Smooth muscle cell (in vitro differentiated cells): ENCODE data around the gene TMBIM6. TPM values are rescaled to one million over a fixed set of nuclear protein-coding genes. Genes with fewer than 3 reads are reported as not detected.
"Not testable (repeated sequence)": the region's sequence is repeated elsewhere in the genome, so short reads cannot be mapped to it uniquely, and the experiment has no call there.

ENCODE experiments used
- DNase-seq: peaks from one replicate; lab custom pipeline; 2025; ENCODE audit not compliant: unreplicated experiment; lab: John Stamatoyannopoulos, UW
- H2AFZ ChIP-seq: fragments of 200-600 bp; sonication (generic); 2 replicates; pipeline ENCODE4 v1.6.0; 2016; ENCODE audit warnings: antibody characterized with exemption, low read depth, mild to moderate bottlenecking
- H3F3A ChIP-seq: fragments of 200-600 bp; sonication (generic); 2 replicates; pipeline ENCODE4 v1.6.0; 2017; ENCODE audit warnings: antibody characterized with exemption, low read depth
- H3K27ac ChIP-seq: fragments of 200-600 bp; sonication (generic); 2 replicates; pipeline ENCODE4 v1.5.1; 2016; ENCODE audit warnings: low read depth, mild to moderate bottlenecking
- H3K27me3 ChIP-seq: fragments of 200-600 bp; sonication (generic); 2 replicates; pipeline ENCODE4 v1.6.1; 2016; ENCODE audit warnings: low read depth, mild to moderate bottlenecking
- H3K36me3 ChIP-seq: fragments of 200-600 bp; sonication (generic); 2 replicates; pipeline ENCODE4 v1.5.1; 2016; ENCODE audit warnings: low read depth
- H3K4me1 ChIP-seq: fragments of 200-600 bp; sonication (generic); 2 replicates; pipeline ENCODE4 v1.5.1; 2016; ENCODE audit warnings: low read depth
- H3K4me2 ChIP-seq: fragments of 200-600 bp; sonication (generic); 2 replicates; pipeline ENCODE4 v1.6.0; 2016; ENCODE audit warnings: mild to moderate bottlenecking
- H3K4me3 ChIP-seq: fragments of 200-600 bp; sonication (generic); 2 replicates; pipeline ENCODE4 v1.5.1; 2016; ENCODE audit warnings: mild to moderate bottlenecking
- H3K79me2 ChIP-seq: fragments of 200-600 bp; sonication (generic); 2 replicates; pipeline ENCODE4 v1.6.0; 2016; ENCODE audit warnings: low read depth, mild to moderate bottlenecking
- H3K9ac ChIP-seq: fragments of 200-600 bp; sonication (generic); 2 replicates; pipeline ENCODE4 v1.6.0; 2016; ENCODE audit warnings: low read depth
- H3K9me3 ChIP-seq: fragments of 200-600 bp; sonication (generic); replicated peaks from 2 replicates; pipeline ENCODE4 v1.5.1; 2016; ENCODE audit warnings: low read depth
- H4K20me1 ChIP-seq: fragments of 200-600 bp; sonication (generic); 2 replicates; pipeline ENCODE4 v1.6.0; 2016; ENCODE audit warnings: low read depth
- WGBS: methylation state at CpG from one replicate; pipeline ENCODE4 v1.1.7; 2016; ENCODE audit warnings: low lambda C conversion rate; 5-methylcytosine and 5-hydroxymethylcytosine counted together
- polyA plus RNA-seq: library from polyadenylated mRNA; unstranded; fragments of >200 nt; fragmentation: Nextera tagmentation; extraction: Ambion mirVana; gene quantifications from 2 replicates; pipeline ENCODE4 v1.2.1, GENCODE V29; 2016
- total RNA-seq: library from RNA; depleted of rRNA; stranded (reverse); fragments of >200 nt; gene quantifications from 2 replicates; pipeline ENCODE4 v1.2.3, GENCODE V29; 2014
- TF ChIP-seq, protein P1 (sequence below): fragments of 200-600 bp; sonication (generic); IDR thresholded peaks from 2 replicates; pipeline ENCODE4 v1.5.1; 2017; ENCODE audit warnings: borderline replicate concordance, mild to moderate bottlenecking, antibody characterized with exemption; ENCODE audit not compliant: insufficient read depth, poor library complexity, severe bottlenecking

Gene TMBIM6
- total and polyA plus RNA-seq, 2 experiments from 2014 or later = 611 to 677 TPM

DNA sequence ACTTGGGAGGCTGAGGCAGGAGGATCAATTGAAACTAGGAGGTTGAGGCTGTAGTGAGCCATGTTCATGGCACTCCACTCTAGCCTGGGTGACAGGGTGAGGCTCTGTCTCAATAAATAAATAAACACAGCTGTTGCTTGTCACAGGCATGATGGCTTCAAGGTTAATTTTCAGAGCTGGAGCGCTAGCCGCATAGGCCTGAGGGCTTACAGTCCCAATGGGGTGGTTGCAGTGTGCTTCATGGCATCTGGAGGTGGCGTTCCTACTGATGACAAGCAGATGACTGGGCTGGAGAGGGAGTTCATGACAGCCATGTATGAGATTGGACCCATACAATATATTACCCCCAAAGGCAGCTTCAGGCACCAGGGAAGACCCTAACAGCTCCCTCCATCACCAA lies 32.5 kb upstream of the TMBIM6 start:
- H4K20me1 ChIP-seq = peaks cover 9% of the 10 kb centered on the region
- TF ChIP-seq, protein P1, sequence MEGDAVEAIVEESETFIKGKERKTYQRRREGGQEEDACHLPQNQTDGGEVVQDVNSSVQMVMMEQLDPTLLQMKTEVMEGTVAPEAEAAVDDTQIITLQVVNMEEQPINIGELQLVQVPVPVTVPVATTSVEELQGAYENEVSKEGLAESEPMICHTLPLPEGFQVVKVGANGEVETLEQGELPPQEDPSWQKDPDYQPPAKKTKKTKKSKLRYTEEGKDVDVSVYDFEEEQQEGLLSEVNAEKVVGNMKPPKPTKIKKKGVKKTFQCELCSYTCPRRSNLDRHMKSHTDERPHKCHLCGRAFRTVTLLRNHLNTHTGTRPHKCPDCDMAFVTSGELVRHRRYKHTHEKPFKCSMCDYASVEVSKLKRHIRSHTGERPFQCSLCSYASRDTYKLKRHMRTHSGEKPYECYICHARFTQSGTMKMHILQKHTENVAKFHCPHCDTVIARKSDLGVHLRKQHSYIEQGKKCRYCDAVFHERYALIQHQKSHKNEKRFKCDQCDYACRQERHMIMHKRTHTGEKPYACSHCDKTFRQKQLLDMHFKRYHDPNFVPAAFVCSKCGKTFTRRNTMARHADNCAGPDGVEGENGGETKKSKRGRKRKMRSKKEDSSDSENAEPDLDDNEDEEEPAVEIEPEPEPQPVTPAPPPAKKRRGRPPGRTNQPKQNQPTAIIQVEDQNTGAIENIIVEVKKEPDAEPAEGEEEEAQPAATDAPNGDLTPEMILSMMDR = no peak
- peaks cover 13% of the 10 kb centered on the region for H3K79me2 ChIP-seq
- peaks cover 15% of the 10 kb centered on the region for H3K4me1 ChIP-seq
- H3K4me2 ChIP-seq = no peak overlapping the region
- no peaks in the 10 kb centered on the region for H3K36me3 ChIP-seq
- H2AFZ ChIP-seq = no peak overlapping the region
- no peak for DNase-seq
- WGBS = 93% methylated on average over 3 of the region's 3 CpGs
- no peak overlapping the region for H3K4me3 ChIP-seq
- H3K27ac ChIP-seq = no peak overlapping the region
- no peaks in the 10 kb centered on the region for H3K9me3 ChIP-seq
- no peaks in the 10 kb centered on the region for H3K27me3 ChIP-seq
- H3K9ac ChIP-seq = no peak overlapping the region
- H3F3A ChIP-seq = peaks cover 12% of the 10 kb centered on the region

DNA sequence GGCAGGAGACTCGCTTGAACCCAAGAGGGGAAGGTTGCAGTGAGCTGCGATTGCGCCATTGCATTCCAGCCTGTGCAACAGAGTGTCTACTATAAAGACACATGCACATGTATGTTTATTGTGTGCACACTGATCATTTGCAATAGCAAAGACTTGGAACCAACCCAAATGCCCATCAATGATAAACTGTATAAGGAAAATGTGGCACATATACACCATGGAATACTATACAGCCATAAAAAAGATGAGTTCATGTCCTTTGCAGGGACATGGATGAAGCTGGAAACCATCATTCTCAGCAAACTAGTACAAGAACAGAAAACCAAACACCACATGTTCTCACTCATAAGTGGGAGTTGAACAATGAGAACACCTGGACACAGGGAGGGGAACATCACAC lies 27.4 kb upstream of the TMBIM6 start:
- H3K4me3 ChIP-seq, DNase-seq, H3K36me3 ChIP-seq, H3K27me3 ChIP-seq, H3K9me3 ChIP-seq, H3K79me2 ChIP-seq, H4K20me1 ChIP-seq, H3K4me1 ChIP-seq, H2AFZ ChIP-seq, H3K27ac ChIP-seq, H3F3A ChIP-seq, H3K4me2 ChIP-seq, H3K9ac ChIP-seq: not testable (repeated sequence)
- 94% methylated on average over 3 of the region's 3 CpGs for WGBS

DNA sequence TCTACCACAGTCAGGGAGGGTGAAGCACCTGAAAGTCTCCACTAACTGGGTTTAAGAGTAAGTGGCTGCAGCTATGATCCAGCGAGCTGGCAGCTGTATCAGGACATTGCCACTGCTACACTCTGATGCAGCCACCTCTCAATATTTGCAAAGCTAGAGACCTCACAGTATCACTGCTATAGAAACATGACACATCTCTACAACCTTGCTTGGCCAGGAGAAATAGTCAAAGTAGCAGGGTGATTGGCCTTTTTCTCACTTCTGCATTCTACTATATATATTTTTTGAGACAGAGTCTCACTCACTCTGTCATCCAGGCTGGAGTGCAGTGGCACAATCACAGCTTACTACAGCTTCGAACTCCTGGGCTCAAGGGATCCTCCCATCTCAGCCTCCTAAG lies 24.8 kb upstream of the TMBIM6 start:
- WGBS = 65% methylated on average over 2 of the region's 2 CpGs

DNA sequence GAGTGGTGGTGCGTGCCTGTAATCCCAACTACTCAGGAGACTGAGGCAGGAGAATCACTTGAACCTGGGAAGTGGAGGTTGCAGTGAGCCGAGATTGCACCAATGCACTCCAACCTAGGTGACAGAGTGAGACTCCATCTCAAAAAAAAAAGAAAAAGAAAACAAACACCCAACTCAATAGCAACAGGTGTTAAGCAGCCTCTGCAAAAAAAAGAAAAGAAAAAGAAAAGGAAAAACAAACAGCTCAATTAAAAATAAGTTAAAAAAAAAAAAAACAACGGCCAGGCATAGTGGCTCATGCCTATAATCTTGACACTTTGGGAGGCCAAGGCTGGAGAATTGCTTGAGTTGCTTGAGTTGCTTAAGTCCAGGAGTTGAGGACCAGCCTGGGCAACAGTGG lies 23.6 kb upstream of the TMBIM6 start:
- not testable (repeated sequence) for H2AFZ ChIP-seq, H4K20me1 ChIP-seq, H3K9ac ChIP-seq, H3K4me1 ChIP-seq, DNase-seq, H3K36me3 ChIP-seq, H3K4me2 ChIP-seq, H3K79me2 ChIP-seq, H3K4me3 ChIP-seq, H3K27me3 ChIP-seq, H3K9me3 ChIP-seq, H3F3A ChIP-seq, H3K27ac ChIP-seq
- WGBS = 92% methylated on average over 3 of the region's 3 CpGs

More for the DNA sequence above, 24.8 kb upstream of the TMBIM6 start:
- Histone ChIP-seq H4K20me1 (no peaks in the 10 kb centered on the region), H3K27me3 (peaks cover 3% of the 10 kb centered on the region), H2AFZ (no peak overlapping the region), H3K4me2 (no peak overlapping the region), H3F3A (no peaks in the 10 kb centered on the region), H3K9me3 (no peaks in the 10 kb centered on the region), H3K36me3 (no peaks in the 10 kb centered on the region), H3K4me1 (no peaks in the 10 kb centered on the region), H3K27ac (no peak overlapping the region), H3K4me3 (no peak overlapping the region), H3K79me2 (no peaks in the 10 kb centered on the region), H3K9ac (no peak overlapping the region)
- TF ChIP-seq, protein P1 = no peak
- no peak for DNase-seq

DNA sequence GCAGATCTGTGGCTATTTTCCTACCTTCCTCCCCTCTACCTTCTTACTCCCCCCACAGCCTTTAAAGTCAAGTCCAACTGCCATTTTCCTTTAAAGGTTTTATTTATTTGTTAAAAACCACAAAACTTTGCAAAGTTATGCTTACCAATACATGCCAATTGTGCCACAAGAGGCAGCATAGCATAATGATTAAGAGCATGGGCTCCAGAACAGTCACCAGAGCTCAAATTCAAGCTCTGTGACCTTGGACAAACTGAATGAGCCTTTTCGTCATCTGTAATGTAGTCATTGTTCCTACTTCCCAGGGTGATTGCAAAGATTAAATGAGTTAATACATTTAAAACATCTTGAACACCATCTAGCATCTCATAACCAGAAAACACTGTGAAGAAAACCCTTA lies 21.1 kb upstream of the TMBIM6 start:
- Histone ChIP-seq H3K27ac (no peak overlapping the region), H3F3A (no peaks in the 10 kb centered on the region), H3K4me2 (no peak overlapping the region), H3K36me3 (no peaks in the 10 kb centered on the region), H3K79me2 (no peaks in the 10 kb centered on the region), H2AFZ (no peak overlapping the region), H3K4me1 (no peaks in the 10 kb centered on the region), H4K20me1 (no peaks in the 10 kb centered on the region), H3K4me3 (no peak overlapping the region), H3K27me3 (peaks cover 3% of the 10 kb centered on the region), H3K9ac (no peak overlapping the region), H3K9me3 (no peaks in the 10 kb centered on the region)
- WGBS = 93% methylated on average over 1 of the region's 1 CpG
- no peak for DNase-seq
- TF ChIP-seq, protein P1 = no peak

DNA sequence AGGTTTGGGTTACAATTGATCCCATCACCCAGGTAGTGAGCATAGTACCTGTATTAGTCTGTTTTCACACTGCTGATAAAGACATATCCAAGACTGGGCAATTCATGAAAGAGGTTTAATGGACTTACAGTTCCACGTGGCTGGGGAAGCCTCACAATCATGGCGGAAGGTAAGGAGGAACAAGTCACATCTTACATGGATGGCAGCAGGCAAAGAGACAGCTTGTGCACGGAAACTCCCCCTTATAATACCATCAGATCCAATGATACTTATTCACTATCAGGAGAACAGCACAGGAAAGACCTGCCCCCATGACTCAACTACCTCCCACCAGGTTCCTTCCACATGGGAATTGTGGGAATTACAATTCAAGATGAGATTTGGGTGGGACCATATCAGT lies 20.0 kb upstream of the TMBIM6 start:
- not testable (repeated sequence) for H3K4me1 ChIP-seq, DNase-seq, H3K9ac ChIP-seq, H3K36me3 ChIP-seq, H3K27ac ChIP-seq, H3F3A ChIP-seq, H3K79me2 ChIP-seq, H3K9me3 ChIP-seq, H4K20me1 ChIP-seq, H3K4me3 ChIP-seq, H2AFZ ChIP-seq, H3K27me3 ChIP-seq, H3K4me2 ChIP-seq
- WGBS = 87% methylated on average over 3 of the region's 3 CpGs
